ENCODE results near the gene POLRMT.

The POLRMT gene

GRCh38 chr19:633068-633785, at the start of gene POLRMT:
TSS of gene POLRMT (minus strand) at chr19:633537. CDS start at chr19:633512, 25 bp downstream.
- DNase-seq (ENCODE audit: low read depth, low spot score) = peak; percentile 85
- peak within 1 kb of the TSS; percentile 89 for H3K4me3 ChIP-seq (ENCODE audit: low read depth, low read length)
- ChIA-PET CTCF (interaction anchor here (0.7 to 1.1 kb wide), 4 partner anchors 9 to 102 kb away, joined by 3 to 5 read pairs (median 3); partner anchors contain the start of gene CDC34), POLR2A (interaction anchor here (1.0 to 1.5 kb wide), 2 partner anchors 9 to 44 kb away, joined by 3 read pairs; no protein-coding TSS in a partner anchor)
- TF ChIP-seq, protein P1, sequence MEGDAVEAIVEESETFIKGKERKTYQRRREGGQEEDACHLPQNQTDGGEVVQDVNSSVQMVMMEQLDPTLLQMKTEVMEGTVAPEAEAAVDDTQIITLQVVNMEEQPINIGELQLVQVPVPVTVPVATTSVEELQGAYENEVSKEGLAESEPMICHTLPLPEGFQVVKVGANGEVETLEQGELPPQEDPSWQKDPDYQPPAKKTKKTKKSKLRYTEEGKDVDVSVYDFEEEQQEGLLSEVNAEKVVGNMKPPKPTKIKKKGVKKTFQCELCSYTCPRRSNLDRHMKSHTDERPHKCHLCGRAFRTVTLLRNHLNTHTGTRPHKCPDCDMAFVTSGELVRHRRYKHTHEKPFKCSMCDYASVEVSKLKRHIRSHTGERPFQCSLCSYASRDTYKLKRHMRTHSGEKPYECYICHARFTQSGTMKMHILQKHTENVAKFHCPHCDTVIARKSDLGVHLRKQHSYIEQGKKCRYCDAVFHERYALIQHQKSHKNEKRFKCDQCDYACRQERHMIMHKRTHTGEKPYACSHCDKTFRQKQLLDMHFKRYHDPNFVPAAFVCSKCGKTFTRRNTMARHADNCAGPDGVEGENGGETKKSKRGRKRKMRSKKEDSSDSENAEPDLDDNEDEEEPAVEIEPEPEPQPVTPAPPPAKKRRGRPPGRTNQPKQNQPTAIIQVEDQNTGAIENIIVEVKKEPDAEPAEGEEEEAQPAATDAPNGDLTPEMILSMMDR (IDR thresholded peaks at IDR 0.05; ENCODE audit: insufficient read depth, low read length, missing control alignments) = no peak

DNA sequence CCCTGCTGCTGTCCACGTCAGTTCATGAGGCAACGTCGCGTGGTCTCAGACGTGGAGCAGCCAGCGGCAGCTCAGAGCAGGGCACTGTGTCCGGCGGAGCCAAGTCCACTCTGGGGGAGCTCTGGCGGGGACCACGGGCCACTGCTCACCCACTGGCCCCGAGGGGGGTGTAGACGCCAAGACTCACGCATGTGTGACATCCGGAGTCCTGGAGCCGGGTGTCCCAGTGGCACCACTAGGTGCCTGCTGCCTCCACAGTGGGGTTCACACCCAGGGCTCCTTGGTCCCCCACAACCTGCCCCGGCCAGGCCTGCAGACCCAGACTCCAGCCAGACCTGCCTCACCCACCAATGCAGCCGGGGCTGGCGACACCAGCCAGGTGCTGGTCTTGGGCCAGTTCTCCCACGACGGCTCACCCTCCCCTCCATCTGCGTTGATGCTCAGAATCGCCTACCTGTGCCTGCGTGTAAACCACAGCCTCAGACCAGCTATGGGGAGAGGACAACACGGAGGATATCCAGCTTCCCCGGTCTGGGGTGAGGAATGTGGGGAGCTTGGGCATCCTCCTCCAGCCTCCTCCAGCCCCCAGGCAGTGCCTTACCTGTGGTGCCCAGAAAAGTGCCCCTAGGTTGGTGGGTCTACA, 49.5 kb upstream of the POLRMT start:
- DNase-seq (ENCODE audit: low read depth, low spot score) = no peak
- CTCF ChIA-PET = no interaction called here
- H3K4me3 ChIP-seq (ENCODE audit: low read depth, low read length) = no peak overlapping the region
- POLR2A ChIA-PET = no interaction called here
- TF ChIP-seq, protein P1 (IDR thresholded peaks at IDR 0.05; ENCODE audit: insufficient read depth, low read length, missing control alignments) = no peak

GRCh38 chr19:681029-682019, 48.0 kb upstream of the POLRMT start:
- H3K4me3 ChIP-seq (ENCODE audit: low read depth, low read length) = no peak overlapping the region
- DNase-seq (ENCODE audit: low read depth, low spot score) = no peak
- ChIA-PET POLR2A (interaction anchor here (1.5 kb wide), 1 partner anchor 18 kb away, joined by 6 read pairs; the partner anchor contains the start of gene RNF126), CTCF (interaction anchor here (1.6 kb wide), 1 partner anchor 53 kb away, joined by 5 read pairs; no protein-coding TSS in a partner anchor)
- TF ChIP-seq, protein P1 (IDR thresholded peaks at IDR 0.05; ENCODE audit: insufficient read depth, low read length, missing control alignments) = no peak

- POLR2A ChIA-PET = interaction anchor here (1.5 kb wide), 1 partner anchor 17 kb away, joined by 6 read pairs; the partner anchor contains the start of gene RNF126
- CTCF ChIA-PET = interaction anchor here (0.6 to 1.6 kb wide), 4 partner anchors 12 to 295 kb away, joined by 3 to 5 read pairs (median 3); no protein-coding TSS in a partner anchor
- TF ChIP-seq, protein P1 (IDR thresholded peaks at IDR 0.05; ENCODE audit: insufficient read depth, low read length, missing control alignments) = peak; percentile 71
- H3K4me3 ChIP-seq (ENCODE audit: low read depth, low read length) = peak overlapping the region; percentile 64
- DNase-seq (ENCODE audit: low read depth, low spot score) = peak; percentile 86
Observed at GRCh38 chr19:680287-681028, 47.1 kb upstream of the POLRMT start.

DNA sequence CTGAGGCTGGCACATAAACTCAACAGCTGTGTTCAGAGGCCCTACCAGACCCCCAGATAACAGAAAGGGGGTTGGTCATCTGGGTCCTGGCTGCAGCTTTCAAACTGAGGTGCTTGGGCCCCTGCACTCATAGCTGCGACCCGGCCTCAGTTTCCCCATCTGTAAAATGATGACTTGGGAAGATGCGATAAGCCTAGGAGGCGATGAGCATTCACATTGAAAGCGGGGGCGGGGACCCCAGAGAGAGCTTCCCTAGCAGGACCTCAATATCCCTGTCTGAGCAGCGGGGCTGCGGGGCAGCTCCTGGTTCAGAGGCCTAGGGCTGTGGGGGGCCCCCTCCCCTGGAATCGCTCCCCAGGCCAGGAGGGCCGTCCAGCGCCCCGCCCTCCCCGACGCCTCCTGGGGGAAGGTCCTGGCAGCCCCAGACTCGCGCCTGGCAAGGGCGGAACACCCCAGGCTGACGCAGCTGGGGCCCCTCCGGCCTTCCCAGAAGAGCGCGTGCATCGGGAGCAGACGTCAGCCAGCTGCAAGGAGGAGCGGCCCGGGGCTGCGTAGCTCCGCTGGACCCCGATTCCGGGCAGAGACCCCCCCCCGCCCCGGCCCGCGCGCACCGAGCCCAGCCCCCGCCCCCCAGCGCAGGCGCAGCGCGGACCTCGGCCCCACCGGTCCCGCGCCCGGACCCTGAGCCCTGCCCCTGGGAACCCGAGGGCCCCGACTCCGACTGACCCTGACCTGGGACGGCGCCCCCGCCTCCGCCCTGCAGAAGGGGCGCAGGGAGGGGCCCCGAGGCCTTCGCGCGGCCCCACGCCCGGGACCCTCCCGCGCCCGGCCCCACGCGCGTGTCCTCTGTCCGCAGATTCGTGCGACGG, 46.3 kb upstream of the POLRMT start:
- POLR2A ChIA-PET = interaction anchor here (1.5 kb wide), 1 partner anchor 16 kb away, joined by 6 read pairs; the partner anchor contains the start of gene RNF126
- peak overlapping the region; percentile 64 for H3K4me3 ChIP-seq (ENCODE audit: low read depth, low read length)
- DNase-seq (ENCODE audit: low read depth, low spot score) = no peak
- CTCF ChIA-PET = interaction anchor here (0.7 to 1.7 kb wide), 7 partner anchors 11 to 174 kb away, joined by 3 to 7 read pairs (median 3); partner anchors contain the start of gene RNF126
- TF ChIP-seq, protein P1 (IDR thresholded peaks at IDR 0.05; ENCODE audit: insufficient read depth, low read length, missing control alignments) = peak; percentile 18
